ENCODE results near the gene ADCY9.
"Not testable (repeated sequence)": the region's sequence is repeated elsewhere in the genome, so short reads cannot be mapped to it uniquely, and the experiment has no call there.

The ADCY9 gene

GRCh38 chr16:3937066-3937875 lies 179.0 kb downstream of the ADCY9 start:
- no peak for DNase-seq
- H3K27me3 ChIP-seq (replicated peaks; ENCODE audit: control insufficient read depth, insufficient read depth, low read length, poor library complexity, severe bottlenecking) = no peaks in the 10 kb centered on the region
- no peak overlapping the region for H3K4me3 ChIP-seq (ENCODE audit: insufficient read depth, low read depth, low read length, poor library complexity, severe bottlenecking)
- H3K9me3 ChIP-seq (ENCODE audit: control insufficient read depth, low read length) = no peaks in the 10 kb centered on the region
- peaks cover 11% of the 10 kb centered on the region for H3K4me1 ChIP-seq (ENCODE audit: control insufficient read depth, insufficient read depth, low read length, poor library complexity, severe bottlenecking)
- no peaks in the 10 kb centered on the region for H3K36me3 ChIP-seq (ENCODE audit: control insufficient read depth, insufficient read depth, low read length)
- H3K27ac ChIP-seq (ENCODE audit: insufficient read depth, low read length, poor library complexity, severe bottlenecking) = no peak overlapping the region

GRCh38 chr16:3935921-3936320 lies 180.3 kb downstream of the ADCY9 start:
- Histone ChIP-seq H3K27me3 (replicated peaks; ENCODE audit: control insufficient read depth, insufficient read depth, low read length, poor library complexity, severe bottlenecking) (no peaks in the 10 kb centered on the region), H3K36me3 (ENCODE audit: control insufficient read depth, insufficient read depth, low read length) (no peaks in the 10 kb centered on the region), H3K4me1 (ENCODE audit: control insufficient read depth, insufficient read depth, low read length, poor library complexity, severe bottlenecking) (peaks cover 11% of the 10 kb centered on the region), H3K4me3 (ENCODE audit: insufficient read depth, low read depth, low read length, poor library complexity, severe bottlenecking) (no peak overlapping the region), H3K9me3 (ENCODE audit: control insufficient read depth, low read length) (no peaks in the 10 kb centered on the region), H3K27ac (ENCODE audit: insufficient read depth, low read length, poor library complexity, severe bottlenecking) (no peak overlapping the region)
- DNase-seq = no peak

- Histone ChIP-seq H3K27me3 (replicated peaks; ENCODE audit: control insufficient read depth, insufficient read depth, low read length, poor library complexity, severe bottlenecking) (no peaks in the 10 kb centered on the region), H3K4me1 (ENCODE audit: control insufficient read depth, insufficient read depth, low read length, poor library complexity, severe bottlenecking) (peaks cover 11% of the 10 kb centered on the region), H3K36me3 (ENCODE audit: control insufficient read depth, insufficient read depth, low read length) (no peaks in the 10 kb centered on the region), H3K9me3 (ENCODE audit: control insufficient read depth, low read length) (no peaks in the 10 kb centered on the region), H3K27ac (ENCODE audit: insufficient read depth, low read length, poor library complexity, severe bottlenecking) (no peak overlapping the region), H3K4me3 (ENCODE audit: insufficient read depth, low read depth, low read length, poor library complexity, severe bottlenecking) (no peak overlapping the region)
- DNase-seq = no peak
Observed at GRCh38 chr16:3934491-3935181, 181.6 kb downstream of the ADCY9 start.

GRCh38 chr16:3927147-3927546 lies 189.1 kb downstream of the ADCY9 start:
- H3K9me3 ChIP-seq (ENCODE audit: control insufficient read depth, low read length); H3K4me3 ChIP-seq (ENCODE audit: insufficient read depth, low read depth, low read length, poor library complexity, severe bottlenecking); H3K27ac ChIP-seq (ENCODE audit: insufficient read depth, low read length, poor library complexity, severe bottlenecking); H3K36me3 ChIP-seq (ENCODE audit: control insufficient read depth, insufficient read depth, low read length); DNase-seq; H3K27me3 ChIP-seq (replicated peaks; ENCODE audit: control insufficient read depth, insufficient read depth, low read length, poor library complexity, severe bottlenecking); H3K4me1 ChIP-seq (ENCODE audit: control insufficient read depth, insufficient read depth, low read length, poor library complexity, severe bottlenecking): not testable (repeated sequence)

GRCh38 chr16:3924763-3925162 lies 191.5 kb downstream of the ADCY9 start:
- H3K27ac ChIP-seq (ENCODE audit: insufficient read depth, low read length, poor library complexity, severe bottlenecking) = no peak overlapping the region

GRCh38 chr16:3922241-3922640 lies 194.0 kb downstream of the ADCY9 start:
- Histone ChIP-seq H3K27me3 (replicated peaks; ENCODE audit: control insufficient read depth, insufficient read depth, low read length, poor library complexity, severe bottlenecking) (no peaks in the 10 kb centered on the region), H3K4me1 (ENCODE audit: control insufficient read depth, insufficient read depth, low read length, poor library complexity, severe bottlenecking) (no peaks in the 10 kb centered on the region), H3K36me3 (ENCODE audit: control insufficient read depth, insufficient read depth, low read length) (no peaks in the 10 kb centered on the region), H3K4me3 (ENCODE audit: insufficient read depth, low read depth, low read length, poor library complexity, severe bottlenecking) (no peak overlapping the region), H3K27ac (ENCODE audit: insufficient read depth, low read length, poor library complexity, severe bottlenecking) (no peak overlapping the region), H3K9me3 (ENCODE audit: control insufficient read depth, low read length) (no peaks in the 10 kb centered on the region)
- no peak for DNase-seq

More at GRCh38 chr16:3924763-3925162, 191.5 kb downstream of the ADCY9 start:
- no peaks in the 10 kb centered on the region for H3K9me3 ChIP-seq (ENCODE audit: control insufficient read depth, low read length)
- H3K4me1 ChIP-seq (ENCODE audit: control insufficient read depth, insufficient read depth, low read length, poor library complexity, severe bottlenecking) = no peaks in the 10 kb centered on the region
- DNase-seq = no peak
- no peak overlapping the region for H3K4me3 ChIP-seq (ENCODE audit: insufficient read depth, low read depth, low read length, poor library complexity, severe bottlenecking)
- H3K36me3 ChIP-seq (ENCODE audit: control insufficient read depth, insufficient read depth, low read length) = no peaks in the 10 kb centered on the region
- H3K27me3 ChIP-seq (replicated peaks; ENCODE audit: control insufficient read depth, insufficient read depth, low read length, poor library complexity, severe bottlenecking) = no peaks in the 10 kb centered on the region

- DNase-seq = no peak
- Histone ChIP-seq H3K27me3 (replicated peaks; ENCODE audit: control insufficient read depth, insufficient read depth, low read length, poor library complexity, severe bottlenecking) (no peaks in the 10 kb centered on the region), H3K4me1 (ENCODE audit: control insufficient read depth, insufficient read depth, low read length, poor library complexity, severe bottlenecking) (no peaks in the 10 kb centered on the region), H3K4me3 (ENCODE audit: insufficient read depth, low read depth, low read length, poor library complexity, severe bottlenecking) (no peak overlapping the region), H3K36me3 (ENCODE audit: control insufficient read depth, insufficient read depth, low read length) (no peaks in the 10 kb centered on the region), H3K9me3 (ENCODE audit: control insufficient read depth, low read length) (no peaks in the 10 kb centered on the region), H3K27ac (ENCODE audit: insufficient read depth, low read length, poor library complexity, severe bottlenecking) (no peak overlapping the region)
Observed at GRCh38 chr16:3920206-3920605, 196.0 kb downstream of the ADCY9 start.

GRCh38 chr16:3919413-3919812 lies 196.8 kb downstream of the ADCY9 start:
- Histone ChIP-seq H3K4me3 (ENCODE audit: insufficient read depth, low read depth, low read length, poor library complexity, severe bottlenecking) (no peak overlapping the region), H3K27me3 (replicated peaks; ENCODE audit: control insufficient read depth, insufficient read depth, low read length, poor library complexity, severe bottlenecking) (no peaks in the 10 kb centered on the region), H3K27ac (ENCODE audit: insufficient read depth, low read length, poor library complexity, severe bottlenecking) (no peak overlapping the region), H3K36me3 (ENCODE audit: control insufficient read depth, insufficient read depth, low read length) (no peaks in the 10 kb centered on the region), H3K9me3 (ENCODE audit: control insufficient read depth, low read length) (no peaks in the 10 kb centered on the region), H3K4me1 (ENCODE audit: control insufficient read depth, insufficient read depth, low read length, poor library complexity, severe bottlenecking) (no peaks in the 10 kb centered on the region)
- DNase-seq = no peak

- Histone ChIP-seq H3K9me3 (ENCODE audit: control insufficient read depth, low read length) (no peaks in the 10 kb centered on the region), H3K4me3 (ENCODE audit: insufficient read depth, low read depth, low read length, poor library complexity, severe bottlenecking) (no peak overlapping the region), H3K4me1 (ENCODE audit: control insufficient read depth, insufficient read depth, low read length, poor library complexity, severe bottlenecking) (no peaks in the 10 kb centered on the region), H3K36me3 (ENCODE audit: control insufficient read depth, insufficient read depth, low read length) (no peaks in the 10 kb centered on the region), H3K27me3 (replicated peaks; ENCODE audit: control insufficient read depth, insufficient read depth, low read length, poor library complexity, severe bottlenecking) (no peaks in the 10 kb centered on the region), H3K27ac (ENCODE audit: insufficient read depth, low read length, poor library complexity, severe bottlenecking) (no peak overlapping the region)
- no peak for DNase-seq
Observed at GRCh38 chr16:3915426-3916260, 200.6 kb downstream of the ADCY9 start.
